Esophagus muscularis mucosa (tissue), 4 donors: ENCODE results near the gene KDM1A.

Experiments used
- EP300 ChIP-seq: sonication (generic); formaldehyde crosslinking; IDR thresholded peaks from one replicate; pipeline ENCODE4 v1.6.1; 2017; ENCODE audit warnings: antibody characterized with exemption
- POLR2A ChIP-seq: fragments of 450-650 bp; IDR thresholded peaks from one replicate; pipeline ENCODE4 v1.6.1; 2017; ENCODE audit warnings: antibody characterized with exemption, moderate library complexity, mild to moderate bottlenecking, low read depth
- POLR2AphosphoS5 ChIP-seq, 2 donors: sonication (generic); formaldehyde crosslinking; IDR thresholded peaks; one replicate each; pipeline ENCODE4 v1.6.1; 2017; ENCODE audit warnings: antibody characterized with exemption in 2 of 2
- TF ChIP-seq, protein P1 (sequence below), 3 experiments: fragments of 200-600 bp in 2 of 3; fragments of 450-650 bp in 1 of 3; sonication (generic) in 2 of 3; IDR thresholded peaks; one replicate each; pipeline ENCODE4 v1.5.1; 2017 to 2019; ENCODE audit warnings: antibody characterized with exemption in 3 of 3, mild to moderate bottlenecking in 2 of 3, moderate library complexity in 1 of 3

DNA sequence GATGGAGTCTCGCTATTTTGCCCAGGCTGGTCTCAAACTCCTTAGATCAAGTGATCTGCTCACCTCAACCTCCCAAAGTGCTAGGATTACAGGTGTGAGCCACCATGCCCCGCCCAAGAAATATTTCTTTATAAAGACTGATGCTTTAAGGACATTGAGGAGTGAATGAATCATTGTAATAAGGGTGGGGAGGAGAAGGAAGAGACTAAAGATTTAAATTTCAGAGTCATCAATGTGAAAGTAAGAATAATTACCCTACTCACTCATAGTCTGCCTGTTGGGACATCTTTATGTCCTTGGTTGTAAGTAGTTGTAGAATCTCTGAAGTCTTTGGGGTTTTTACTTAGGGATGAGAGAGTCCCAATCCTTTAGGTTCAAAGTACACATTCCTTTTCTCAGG lies 7.3 kb downstream of the KDM1A start:
- TF ChIP-seq POLR2A (no peak), EP300 (no peak), POLR2AphosphoS5 (IDR thresholded peaks at IDR 0.05) (no peak)
- TF ChIP-seq, protein P1, sequence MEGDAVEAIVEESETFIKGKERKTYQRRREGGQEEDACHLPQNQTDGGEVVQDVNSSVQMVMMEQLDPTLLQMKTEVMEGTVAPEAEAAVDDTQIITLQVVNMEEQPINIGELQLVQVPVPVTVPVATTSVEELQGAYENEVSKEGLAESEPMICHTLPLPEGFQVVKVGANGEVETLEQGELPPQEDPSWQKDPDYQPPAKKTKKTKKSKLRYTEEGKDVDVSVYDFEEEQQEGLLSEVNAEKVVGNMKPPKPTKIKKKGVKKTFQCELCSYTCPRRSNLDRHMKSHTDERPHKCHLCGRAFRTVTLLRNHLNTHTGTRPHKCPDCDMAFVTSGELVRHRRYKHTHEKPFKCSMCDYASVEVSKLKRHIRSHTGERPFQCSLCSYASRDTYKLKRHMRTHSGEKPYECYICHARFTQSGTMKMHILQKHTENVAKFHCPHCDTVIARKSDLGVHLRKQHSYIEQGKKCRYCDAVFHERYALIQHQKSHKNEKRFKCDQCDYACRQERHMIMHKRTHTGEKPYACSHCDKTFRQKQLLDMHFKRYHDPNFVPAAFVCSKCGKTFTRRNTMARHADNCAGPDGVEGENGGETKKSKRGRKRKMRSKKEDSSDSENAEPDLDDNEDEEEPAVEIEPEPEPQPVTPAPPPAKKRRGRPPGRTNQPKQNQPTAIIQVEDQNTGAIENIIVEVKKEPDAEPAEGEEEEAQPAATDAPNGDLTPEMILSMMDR (IDR thresholded peaks at IDR 0.05), result no peak
